HG03025 (cell line): ENCODE results near the gene RUNX2.

ENCODE experiments used
- ATAC-seq: cut with Tn5 transposase; IDR thresholded peaks from one replicate; pipeline ENCODE4 v1.9.1; 2021; ENCODE audit warnings: mild to moderate bottlenecking, moderate library complexity; ENCODE audit not compliant: unreplicated experiment, low FRiP score

RUNX2 gene

GRCh38 chr6:45686841-45687569, 358.9 kb downstream of the RUNX2 start:
- peak; percentile 16 for ATAC-seq

GRCh38 chr6:45687570-45687969, 359.4 kb downstream of the RUNX2 start:
- ATAC-seq = peak; percentile 75

GRCh38 chr6:45688180-45688579, 360.1 kb downstream of the RUNX2 start:
- no peak for ATAC-seq

DNA sequence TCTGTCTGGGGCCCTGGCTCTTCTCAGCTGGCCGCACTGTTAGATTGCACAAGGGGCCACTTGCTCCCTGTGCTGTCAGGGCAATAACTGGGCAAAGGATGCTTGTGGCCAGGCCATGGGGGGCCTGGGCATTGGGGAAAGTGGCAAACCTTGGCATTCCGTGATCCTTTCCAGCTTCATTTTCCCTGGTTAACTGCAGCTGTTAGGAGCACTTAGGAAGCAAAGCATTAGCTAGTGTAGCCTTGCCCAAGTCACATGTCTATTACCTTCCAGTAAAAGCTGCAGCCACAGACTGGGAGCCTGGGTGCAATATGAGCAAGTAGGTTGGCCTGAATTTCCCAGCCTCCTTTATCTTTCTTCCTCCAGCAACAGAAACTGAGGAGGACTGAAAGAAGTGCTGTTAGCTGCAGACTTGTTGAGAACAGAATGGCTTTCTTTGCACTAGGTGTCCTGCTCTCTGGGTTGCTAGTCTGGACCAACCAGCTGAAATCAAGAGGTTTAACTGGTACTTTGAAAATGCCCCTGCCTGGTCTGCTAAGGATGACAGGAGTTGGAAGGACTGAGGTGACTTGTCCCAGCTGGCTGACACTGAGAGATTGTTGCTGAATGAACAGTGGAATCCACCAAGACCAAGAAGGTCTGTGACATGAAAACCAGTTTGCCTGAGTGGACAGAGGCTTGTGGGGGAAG, 361.9 kb downstream of the RUNX2 start:
- no peak for ATAC-seq

DNA sequence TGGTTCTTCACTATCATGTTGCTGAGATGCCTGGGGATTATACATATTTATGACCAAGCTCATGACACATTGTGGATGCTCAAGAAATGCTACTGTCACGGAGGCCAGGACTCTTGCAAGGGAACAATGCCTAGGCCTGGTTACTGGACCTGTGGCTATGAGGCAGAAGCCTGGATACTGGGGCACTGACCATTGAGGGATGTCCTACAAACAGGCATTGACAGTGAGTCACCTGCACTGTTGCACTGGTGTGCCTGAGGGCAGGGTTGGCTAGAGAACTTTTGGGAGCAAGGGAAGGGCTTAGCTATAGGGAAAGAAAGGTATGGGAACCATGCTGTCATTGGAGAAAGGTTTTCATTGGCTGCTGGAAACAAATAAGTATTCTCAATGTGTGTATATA, 362.7 kb downstream of the RUNX2 start:
- no peak for ATAC-seq

DNA sequence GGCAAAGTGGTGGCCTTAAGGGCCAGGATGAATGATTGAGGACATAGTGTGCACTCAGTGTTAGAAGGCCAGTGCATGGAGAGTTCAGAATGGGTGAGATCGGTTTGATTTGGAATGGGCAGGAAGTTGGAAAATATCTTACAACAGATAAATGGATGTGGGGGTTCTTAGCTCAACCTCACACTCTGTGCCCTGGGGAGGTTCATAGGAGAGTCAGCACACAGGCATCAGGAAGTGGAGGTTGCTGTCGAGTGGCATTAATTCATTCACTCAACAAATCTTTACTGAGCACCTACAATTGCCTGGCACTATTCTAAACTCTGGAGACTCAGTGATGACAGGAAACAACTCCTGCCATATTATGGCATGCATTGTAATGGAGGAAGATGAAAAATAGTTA, 363.3 kb downstream of the RUNX2 start:
- no peak for ATAC-seq

DNA sequence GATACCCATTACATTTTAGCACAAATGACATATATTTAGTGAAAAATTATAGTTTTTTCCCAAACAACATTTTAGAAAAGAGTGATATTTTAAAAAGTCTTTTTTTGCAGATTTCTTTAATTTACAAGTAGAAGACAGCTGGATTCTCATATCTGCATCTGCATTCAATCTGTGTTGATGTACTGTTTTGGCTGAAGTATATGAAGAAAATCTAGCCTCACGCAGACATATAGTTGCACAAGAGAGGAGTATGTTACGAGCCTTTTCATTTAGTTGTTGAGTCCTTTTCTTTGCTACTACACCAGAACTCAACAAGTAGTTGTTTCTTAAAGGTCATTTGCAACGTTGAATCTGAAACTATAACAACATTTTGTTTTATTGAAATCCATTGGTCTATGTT, 363.9 kb downstream of the RUNX2 start:
- no peak for ATAC-seq

DNA sequence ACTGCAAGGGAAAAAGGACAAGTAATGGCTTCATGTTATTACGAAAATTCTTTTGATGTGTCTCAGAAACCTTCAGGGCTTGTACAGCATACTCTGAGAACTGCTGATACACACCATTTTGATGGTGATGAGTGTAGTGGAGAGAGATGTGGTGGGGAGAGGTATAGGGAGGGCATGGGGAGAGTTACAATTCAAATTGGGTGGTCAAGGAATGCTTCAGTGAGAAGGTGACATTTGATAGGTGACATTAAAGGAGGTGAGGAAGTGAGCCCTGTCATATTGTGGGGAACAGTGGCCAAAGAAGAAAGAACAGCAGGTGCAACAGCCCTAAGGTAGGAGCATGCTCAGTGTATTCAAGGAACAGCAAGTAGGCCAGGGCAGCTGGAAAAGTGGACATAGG, 368.6 kb downstream of the RUNX2 start:
- ATAC-seq = no peak

DNA sequence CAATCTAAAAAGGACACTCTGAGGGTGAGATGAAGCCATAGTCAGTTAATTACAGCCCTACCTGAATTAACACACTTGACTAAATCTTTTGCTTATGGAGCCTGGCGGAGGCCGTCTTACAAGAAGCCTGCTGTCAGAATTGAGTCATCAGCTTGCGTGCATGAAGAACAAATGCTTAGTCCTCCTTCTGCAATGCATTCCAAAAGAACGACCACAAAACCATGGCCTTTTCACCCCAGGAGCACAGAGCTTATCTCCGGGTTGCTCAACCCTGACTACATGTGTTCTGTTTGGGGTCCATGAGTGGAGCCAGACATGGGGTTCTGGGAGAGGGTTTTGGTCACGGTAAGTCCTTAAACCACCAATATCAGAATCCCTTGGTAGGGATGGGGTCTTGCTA, 369.5 kb downstream of the RUNX2 start:
- ATAC-seq = no peak

GRCh38 chr6:45698046-45698445, 369.9 kb downstream of the RUNX2 start:
- no peak for ATAC-seq

GRCh38 chr6:45699663-45700062, 371.5 kb downstream of the RUNX2 start:
- ATAC-seq = no peak

GRCh38 chr6:45702849-45703739, 375.0 kb downstream of the RUNX2 start:
- ATAC-seq = no peak

- ATAC-seq = no peak
These were observed 376.1 kb downstream of the RUNX2 start for GRCh38 chr6:45704056-45704800.

DNA sequence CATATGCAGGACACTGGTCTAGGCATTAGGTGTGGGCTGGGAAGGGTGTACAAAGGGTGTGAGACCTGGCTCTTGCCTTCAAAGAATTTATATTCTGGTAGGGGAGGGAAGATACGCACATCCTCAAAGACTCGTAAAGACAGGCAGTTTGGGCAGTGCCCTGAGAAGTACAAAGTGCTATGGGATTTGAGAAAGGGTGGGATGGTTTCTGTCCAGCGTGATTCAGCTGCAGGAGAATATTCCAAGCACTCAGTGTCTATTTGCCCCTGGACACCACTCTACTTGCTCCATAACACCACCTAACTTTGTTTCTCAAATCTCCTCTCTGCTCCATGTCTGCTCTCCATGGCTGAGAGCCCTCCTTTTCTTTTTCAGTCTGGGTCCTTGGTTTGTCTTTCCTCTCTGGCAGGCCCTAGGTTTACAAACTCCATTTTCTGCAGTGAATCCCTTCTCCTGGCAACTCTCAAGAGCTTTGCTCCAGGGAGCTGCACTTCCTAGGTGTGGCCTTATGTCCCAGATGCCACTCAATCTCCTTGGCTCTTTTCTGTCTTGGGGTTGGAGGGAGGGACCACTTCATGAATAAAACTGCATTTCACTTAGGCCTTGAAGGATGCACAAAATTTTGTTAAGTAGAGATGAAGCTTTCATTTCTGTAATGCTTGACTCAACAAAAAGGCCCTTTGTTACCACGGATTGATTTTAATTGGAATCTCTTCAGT, 377.2 kb downstream of the RUNX2 start:
- no peak for ATAC-seq

DNA sequence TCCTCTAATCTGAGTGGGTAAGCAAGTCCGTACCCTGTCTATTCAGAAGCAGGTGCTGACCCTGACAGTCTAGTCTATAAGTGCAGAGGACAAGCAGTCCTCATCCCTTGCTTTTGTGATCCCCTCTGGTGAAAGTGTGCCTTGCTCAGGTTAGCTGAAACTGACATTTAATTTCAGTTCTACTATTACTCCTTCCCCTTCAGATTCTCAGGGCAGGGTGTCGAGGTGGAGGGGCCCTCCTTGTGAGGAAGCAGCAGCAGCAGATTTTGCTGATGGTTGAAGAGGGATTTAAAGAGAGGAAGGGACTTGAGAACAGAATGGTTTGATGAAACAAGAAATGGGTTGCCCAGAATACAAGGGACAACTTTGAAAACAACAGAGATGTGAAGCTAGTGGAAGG, 378.2 kb downstream of the RUNX2 start:
- no peak for ATAC-seq

DNA sequence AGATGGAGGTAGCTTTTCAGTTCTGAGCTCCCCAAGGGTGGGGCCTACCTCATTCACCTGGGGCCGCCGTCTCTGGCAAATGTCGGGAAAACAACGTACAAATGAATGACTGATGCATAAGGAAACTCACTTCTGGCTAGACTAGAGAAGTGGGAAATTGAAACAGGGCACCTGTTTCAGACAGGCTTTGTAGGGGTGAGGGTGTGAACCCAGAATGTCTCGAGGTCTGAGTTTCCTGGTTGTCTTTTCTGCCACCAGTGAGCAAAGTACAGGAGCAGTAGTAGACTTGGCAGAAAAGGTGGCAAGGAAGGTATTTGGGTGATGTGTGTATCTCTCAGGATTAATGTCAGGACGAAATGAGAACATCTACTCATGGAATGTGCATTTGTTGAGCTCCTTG, 379.0 kb downstream of the RUNX2 start:
- no peak for ATAC-seq

DNA sequence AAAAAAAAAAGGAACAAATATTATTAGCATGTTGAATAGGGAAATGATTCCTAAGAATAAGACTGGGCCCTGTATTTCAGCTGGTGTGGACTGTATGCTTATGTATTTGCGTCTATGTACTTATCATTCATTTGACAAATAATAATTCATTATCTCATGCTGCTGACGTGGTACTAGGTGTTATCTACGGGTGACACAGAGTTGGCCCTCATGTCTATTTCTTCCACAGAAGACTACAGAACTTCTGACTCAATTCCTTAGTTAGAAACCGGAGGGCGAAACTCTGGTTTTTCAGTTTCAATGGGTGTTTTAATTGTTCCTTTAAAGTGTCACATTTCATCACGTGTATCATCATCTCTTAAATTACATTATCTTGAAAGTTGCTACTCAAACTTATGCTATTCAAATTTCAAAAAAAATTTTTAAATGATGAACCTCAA, 381.7 kb downstream of the RUNX2 start:
- ATAC-seq = peak; percentile 56

GRCh38 chr6:45710304-45710821, 382.2 kb downstream of the RUNX2 start:
- ATAC-seq = peak; percentile 48

DNA sequence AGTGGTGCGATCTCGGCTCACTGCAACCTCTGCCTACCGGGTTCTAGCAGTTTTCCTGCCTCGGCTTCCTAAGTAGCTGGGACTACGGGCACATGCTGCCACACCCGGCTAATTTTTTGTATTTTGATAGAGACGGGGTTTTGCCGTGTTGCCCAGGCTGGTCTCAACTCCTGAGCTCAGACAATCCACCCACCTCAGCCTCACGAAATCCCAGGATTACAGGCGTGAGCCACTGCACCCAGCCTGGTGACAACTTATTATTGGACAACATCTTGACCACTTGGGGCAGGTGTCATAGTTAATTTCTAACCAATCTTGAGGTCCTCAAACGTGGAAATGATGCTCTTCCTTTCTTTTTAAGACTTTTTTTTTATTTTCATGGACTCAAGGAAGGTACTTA, 383.9 kb downstream of the RUNX2 start:
- ATAC-seq = no peak

GRCh38 chr6:45712786-45713185, 384.7 kb downstream of the RUNX2 start:
- no peak for ATAC-seq
